ENCODE data around the gene SLIT1.

DNA sequence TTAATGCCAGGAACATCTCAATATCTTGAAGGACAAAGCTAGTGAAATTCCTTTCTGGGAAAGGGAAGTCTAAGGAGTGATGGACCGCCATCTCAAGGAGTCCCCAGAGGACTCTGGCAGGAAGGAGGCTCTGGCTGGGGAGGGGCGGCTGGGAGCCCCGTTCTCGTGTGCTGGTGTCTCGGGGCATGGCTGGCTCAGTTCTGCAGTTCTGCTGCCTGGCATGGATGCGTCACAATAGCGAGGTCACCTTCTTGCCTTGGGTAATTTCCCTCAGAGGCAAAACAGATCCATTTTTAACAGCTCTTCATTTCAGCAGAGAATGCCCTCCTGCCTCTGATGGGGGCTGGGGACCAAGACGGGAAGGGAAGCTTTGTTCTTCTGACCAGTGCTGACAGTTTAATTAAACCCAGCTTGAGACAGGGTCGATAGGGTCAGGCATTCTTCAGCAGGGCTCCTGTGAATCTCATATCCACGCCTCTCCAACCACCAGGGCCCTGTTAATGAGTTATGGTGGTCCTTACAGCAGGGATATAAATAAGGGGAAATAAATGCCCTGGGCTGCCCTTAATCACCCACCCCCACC, 35.7 kb downstream of the SLIT1 start:
- TF ChIP-seq, protein P1, sequence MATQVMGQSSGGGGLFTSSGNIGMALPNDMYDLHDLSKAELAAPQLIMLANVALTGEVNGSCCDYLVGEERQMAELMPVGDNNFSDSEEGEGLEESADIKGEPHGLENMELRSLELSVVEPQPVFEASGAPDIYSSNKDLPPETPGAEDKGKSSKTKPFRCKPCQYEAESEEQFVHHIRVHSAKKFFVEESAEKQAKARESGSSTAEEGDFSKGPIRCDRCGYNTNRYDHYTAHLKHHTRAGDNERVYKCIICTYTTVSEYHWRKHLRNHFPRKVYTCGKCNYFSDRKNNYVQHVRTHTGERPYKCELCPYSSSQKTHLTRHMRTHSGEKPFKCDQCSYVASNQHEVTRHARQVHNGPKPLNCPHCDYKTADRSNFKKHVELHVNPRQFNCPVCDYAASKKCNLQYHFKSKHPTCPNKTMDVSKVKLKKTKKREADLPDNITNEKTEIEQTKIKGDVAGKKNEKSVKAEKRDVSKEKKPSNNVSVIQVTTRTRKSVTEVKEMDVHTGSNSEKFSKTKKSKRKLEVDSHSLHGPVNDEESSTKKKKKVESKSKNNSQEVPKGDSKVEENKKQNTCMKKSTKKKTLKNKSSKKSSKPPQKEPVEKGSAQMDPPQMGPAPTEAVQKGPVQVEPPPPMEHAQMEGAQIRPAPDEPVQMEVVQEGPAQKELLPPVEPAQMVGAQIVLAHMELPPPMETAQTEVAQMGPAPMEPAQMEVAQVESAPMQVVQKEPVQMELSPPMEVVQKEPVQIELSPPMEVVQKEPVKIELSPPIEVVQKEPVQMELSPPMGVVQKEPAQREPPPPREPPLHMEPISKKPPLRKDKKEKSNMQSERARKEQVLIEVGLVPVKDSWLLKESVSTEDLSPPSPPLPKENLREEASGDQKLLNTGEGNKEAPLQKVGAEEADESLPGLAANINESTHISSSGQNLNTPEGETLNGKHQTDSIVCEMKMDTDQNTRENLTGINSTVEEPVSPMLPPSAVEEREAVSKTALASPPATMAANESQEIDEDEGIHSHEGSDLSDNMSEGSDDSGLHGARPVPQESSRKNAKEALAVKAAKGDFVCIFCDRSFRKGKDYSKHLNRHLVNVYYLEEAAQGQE (IDR thresholded peaks at IDR 0.05; ENCODE audit: insufficient read depth in 1 of 2, low read depth in 2 of 2, low read length in 2 of 2), result 0 out of 4 replicates have a peak, but pooled peaks of 1 of the 2 experiments have one; percentile 14
- TF ChIP-seq TAF1 (IDR thresholded peaks at IDR 0.05; ENCODE audit: borderline replicate concordance, insufficient read depth, low read length), result no peak
- no peak for TF ChIP-seq POLR2AphosphoS5 (IDR thresholded peaks at IDR 0.05; ENCODE audit: low read depth, low read length)
- no peak for TF ChIP-seq FOXP2 (optimal IDR thresholded peaks at IDR 0.05; ENCODE audit: borderline replicate concordance, extremely low read depth, extremely low read length, insufficient read depth)
